Natural killer cell (primary cell): ENCODE data around the gene ARHGEF26. TPM values are rescaled to one million over a fixed set of nuclear protein-coding genes. Genes with fewer than 3 reads are reported as not detected.

Experiments
- ATAC-seq, 3 donors: fragments of 150-1000 bp in 2 of 3; fragments of 200-7000 bp in 1 of 3; cut with Tn5 transposase; 1 replicate in 1 of 3; 2 replicates in 2 of 3; pipeline ENCODE4 v1.10.0; 2021; ENCODE audit warnings: mild to moderate bottlenecking in 2 of 3, moderate library complexity in 2 of 3
- DNase-seq, 2 donors: peaks; one replicate each; pipeline versions ENCODE4 v3.0.0 to v3.0.0-alpha.2; 2013 to 2021; ENCODE audit warnings: mixed read lengths in 1 of 2
- H3K27ac ChIP-seq: one replicate; pipeline ENCODE4 v1.5.1; 2013; ENCODE audit warnings: mild to moderate bottlenecking, low read length
- H3K27me3 ChIP-seq: one replicate; pipeline ENCODE4 v1.6.1; 2013; ENCODE audit warnings: low read length; ENCODE audit not compliant: control insufficient read depth, insufficient read depth
- H3K36me3 ChIP-seq: one replicate; pipeline ENCODE4 v1.6.1; 2013; ENCODE audit warnings: low read length; ENCODE audit not compliant: control insufficient read depth, insufficient read depth
- H3K4me1 ChIP-seq: one replicate; pipeline ENCODE4 v1.6.1; 2013; ENCODE audit warnings: low read length; ENCODE audit not compliant: control insufficient read depth, insufficient read depth
- H3K4me3 ChIP-seq: one replicate; pipeline ENCODE4 v1.5.1; 2013; ENCODE audit warnings: low read length
- H3K9me3 ChIP-seq: one replicate; pipeline ENCODE4 v1.6.1; 2013; ENCODE audit warnings: low read length; ENCODE audit not compliant: control insufficient read depth, insufficient read depth
- H3K27ac Mint-ChIP-seq, 2 donors: one replicate each; pipeline ENCODE4 v1.8.0; 2022; ENCODE audit warnings: mild to moderate bottlenecking in 2 of 2, mixed read lengths in 2 of 2, moderate library complexity in 1 of 2
- H3K27me3 Mint-ChIP-seq, 2 donors: one replicate each; pipeline ENCODE4 v1.8.0; 2022; ENCODE audit warnings: low read depth in 2 of 2, mixed read lengths in 2 of 2
- H3K36me3 Mint-ChIP-seq: one replicate; pipeline ENCODE4 v1.8.0; 2022; ENCODE audit warnings: mixed read lengths
- H3K4me1 Mint-ChIP-seq, 2 donors: one replicate each; pipeline ENCODE4 v1.8.0; 2022; ENCODE audit warnings: mixed read lengths in 2 of 2
- H3K4me3 Mint-ChIP-seq: one replicate; pipeline ENCODE4 v1.8.0; 2022; ENCODE audit warnings: mild to moderate bottlenecking, moderate library complexity, mixed read lengths
- H3K9me3 Mint-ChIP-seq, 2 donors: one replicate each; pipeline ENCODE4 v1.8.0; 2022; ENCODE audit warnings: mixed read lengths in 2 of 2
- CTCF ChIP-seq: fragments of 200-600 bp; IDR thresholded peaks from one replicate; pipeline ENCODE4 v1.8.0; 2022; ENCODE audit warnings: antibody characterized with exemption
- WGBS: methylation state at CpG from one replicate; pipeline ENCODE4 v1.1.7; 2013; ENCODE audit warnings: missing lambda C conversion rate; ENCODE audit not compliant: insufficient coverage; 5-methylcytosine and 5-hydroxymethylcytosine counted together
- intact Hi-C: fragments of 100-400 bp; cut with micrococcal nuclease; formaldehyde crosslinking; loops from one replicate; pipeline ENCODE4 v1.14.2; 2022
- total RNA-seq, 4 donors: library from RNA; stranded (reverse); fragments of 120-200 nt in 1 of 4; gene quantifications; one replicate each; pipeline versions ENCODE4 v1.2.3 to v1.2.4, GENCODE V29; 2013 to 2022

ARHGEF26 gene
- total RNA-seq, 3 donors from 2014 or later (not counting 1 experiment from before 2014, with no cell fraction given), result 0.20 TPM; not detected in 2

GRCh38 chr3:154243353-154243752 is 122.2 kb downstream of the ARHGEF26 start:
- Mint-ChIP-seq H3K27me3 (peaks cover 0 to 4% of the 10 kb centered on the region in 2 donors), H3K36me3 (no peaks in the 10 kb centered on the region), H3K9me3 (peaks cover 0 to 2% of the 10 kb centered on the region in 2 donors), H3K4me3 (no peak overlapping the region), H3K27ac (no peak overlapping the region), H3K4me1 (peaks cover 0 to 4% of the 10 kb centered on the region in 2 donors)
- 93% methylated on average over 1 of the region's 2 CpGs for WGBS
- no peak for ATAC-seq
- no peak for TF ChIP-seq CTCF
- Histone ChIP-seq H3K27me3 (no peaks in the 10 kb centered on the region), H3K36me3 (no peaks in the 10 kb centered on the region), H3K4me1 (no peaks in the 10 kb centered on the region), H3K9me3 (no peaks in the 10 kb centered on the region), H3K27ac (no peak overlapping the region), H3K4me3 (no peak overlapping the region)
- intact Hi-C loops, result no loop called here
- no peak for DNase-seq

GRCh38 chr3:154244644-154245043 is 123.5 kb downstream of the ARHGEF26 start:
- no peak overlapping the region for H3K4me3 Mint-ChIP-seq
- Histone ChIP-seq H3K36me3 (peaks cover 7% of the 10 kb centered on the region), H3K4me1 (no peaks in the 10 kb centered on the region), H3K4me3 (no peak overlapping the region), H3K27me3 (no peaks in the 10 kb centered on the region), H3K27ac (no peak overlapping the region), H3K9me3 (no peaks in the 10 kb centered on the region)
- no peaks in the 10 kb centered on the region for H3K27me3 Mint-ChIP-seq
- no CpG with 5 or more reads among the region's 2 CpGs for WGBS
- ATAC-seq, result no peak
- peaks cover 0 to 4% of the 10 kb centered on the region in 2 donors for H3K4me1 Mint-ChIP-seq
- no peak for DNase-seq
- intact Hi-C loops, result no loop called here
- H3K36me3 Mint-ChIP-seq, result no peaks in the 10 kb centered on the region
- H3K9me3 Mint-ChIP-seq, result no peaks in the 10 kb centered on the region
- TF ChIP-seq CTCF, result no peak
- H3K27ac Mint-ChIP-seq, result no peak overlapping the region

GRCh38 chr3:154247806-154248415 is 126.7 kb downstream of the ARHGEF26 start:
- DNase-seq (no peak), ATAC-seq (no peak)
- Mint-ChIP-seq H3K4me1 (peaks cover 2 to 6% of the 10 kb centered on the region in 2 donors), H3K27me3 (no peaks in the 10 kb centered on the region), H3K4me3 (no peak overlapping the region), H3K9me3 (no peaks in the 10 kb centered on the region), H3K36me3 (peaks cover 10% of the 10 kb centered on the region), H3K27ac (peak overlapping the region in 1 of 2 donors; percentile 25)
- 100% methylated on average over 1 of the region's 2 CpGs for WGBS
- intact Hi-C loops, result no loop called here
- Histone ChIP-seq H3K27ac (no peak overlapping the region), H3K4me3 (no peak overlapping the region), H3K27me3 (no peaks in the 10 kb centered on the region), H3K36me3 (peaks cover 32% of the 10 kb centered on the region), H3K4me1 (no peaks in the 10 kb centered on the region), H3K9me3 (no peaks in the 10 kb centered on the region)
- no peak for TF ChIP-seq CTCF

GRCh38 chr3:154250291-154250690 is 129.1 kb downstream of the ARHGEF26 start:
- Mint-ChIP-seq H3K9me3 (no peaks in the 10 kb centered on the region), H3K27ac (no peak overlapping the region), H3K36me3 (peaks cover 10% of the 10 kb centered on the region), H3K27me3 (no peaks in the 10 kb centered on the region), H3K4me1 (peaks cover 5 to 13% of the 10 kb centered on the region in 2 donors), H3K4me3 (no peak overlapping the region)
- DNase-seq (no peak), ATAC-seq (no peak)
- H3K4me1 ChIP-seq, result no peaks in the 10 kb centered on the region
- intact Hi-C loops, result loop anchor here (5.0 kb wide), 1 partner anchor 1208 kb away; no protein-coding TSS in a partner anchor
- H3K4me3 ChIP-seq, result no peak overlapping the region
- no peaks in the 10 kb centered on the region for H3K27me3 ChIP-seq
- no peak for TF ChIP-seq CTCF
- H3K27ac ChIP-seq, result no peak overlapping the region
- peaks cover 44% of the 10 kb centered on the region for H3K36me3 ChIP-seq
- no peaks in the 10 kb centered on the region for H3K9me3 ChIP-seq
- 95% methylated on average over 4 of the region's 4 CpGs for WGBS
